Measurements from ENCODE around the gene RPTOR. TPM values are rescaled to one million over a fixed set of nuclear protein-coding genes. Genes with fewer than 3 reads are reported as not detected.

Gene RPTOR
- total RNA-seq, 4 donors from 2014 or later, result 47.6 to 56.9 (median 55.4) TPM

GRCh38 chr17:80835816-80836657 lies 291.4 kb downstream of the RPTOR start:
- peak in 1 of 2 donors; percentile 47 for DNase-seq
- Histone ChIP-seq H3K4me3 (no peak overlapping the region), H3K4me1 (peaks cover 23 to 27% of the 10 kb centered on the region in 2 donors), H3K27me3 (no peaks in the 10 kb centered on the region), H3K27ac (peak overlapping the region; percentile 49 to 96 (median 76)), H3K36me3 (peaks cover 0 to 8% of the 10 kb centered on the region in 2 donors), H3K9me3 (no peaks in the 10 kb centered on the region)
- ATAC-seq, result peak in 1 of 2 donors; percentile 4
- intact Hi-C loops (cut with DNase I; ENCODE audit: low total_unique reads), result no loop called here
- TF ChIP-seq CTCF (IDR thresholded peaks at IDR 0.05 in 4 of 5, conservative IDR thresholded peaks at IDR 0.05 in 1 of 5), result no peak
- TF ChIP-seq POLR2A (IDR thresholded peaks at IDR 0.05), result peak; percentile 28 to 32
- in situ Hi-C loops (cut with MboI; ENCODE audit: low sequenced_read_pairs in 4 of 4), result no loop called here

GRCh38 chr17:80836658-80836965 lies 292.0 kb downstream of the RPTOR start:
- Histone ChIP-seq H3K27ac (peak overlapping the region in 3 of 4 donors; percentile 67 to 96 (median 85)), H3K9me3 (no peaks in the 10 kb centered on the region), H3K27me3 (no peaks in the 10 kb centered on the region), H3K4me1 (peaks cover 23 to 27% of the 10 kb centered on the region in 2 donors), H3K4me3 (no peak overlapping the region), H3K36me3 (peaks cover 0 to 8% of the 10 kb centered on the region in 2 donors)
- ATAC-seq (no peak), DNase-seq (no peak)
- no peak for TF ChIP-seq CTCF (IDR thresholded peaks at IDR 0.05 in 4 of 5, conservative IDR thresholded peaks at IDR 0.05 in 1 of 5)
- no peak for TF ChIP-seq POLR2A (IDR thresholded peaks at IDR 0.05)
- in situ Hi-C loops (cut with MboI; ENCODE audit: low sequenced_read_pairs in 4 of 4), result no loop called here
- intact Hi-C loops (cut with DNase I; ENCODE audit: low total_unique reads), result no loop called here

- Histone ChIP-seq H3K4me1 (peaks cover 23 to 27% of the 10 kb centered on the region in 2 donors), H3K27me3 (no peaks in the 10 kb centered on the region), H3K9me3 (no peaks in the 10 kb centered on the region), H3K36me3 (peaks cover 0 to 8% of the 10 kb centered on the region in 2 donors), H3K27ac (peak overlapping the region in 3 of 4 donors; percentile 67 to 96 (median 85)), H3K4me3 (no peak overlapping the region)
- DNase-seq, result no peak
- in situ Hi-C loops (cut with MboI; ENCODE audit: low sequenced_read_pairs in 4 of 4), result no loop called here
- TF ChIP-seq POLR2A (IDR thresholded peaks at IDR 0.05) (no peak), CTCF (IDR thresholded peaks at IDR 0.05 in 4 of 5, conservative IDR thresholded peaks at IDR 0.05 in 1 of 5) (no peak)
- intact Hi-C loops (cut with DNase I; ENCODE audit: low total_unique reads), result no loop called here
- no peak for ATAC-seq
Observed at GRCh38 chr17:80836971-80837481, 292.4 kb downstream of the RPTOR start.

GRCh38 chr17:80837711-80838110 lies 293.1 kb downstream of the RPTOR start:
- ATAC-seq (no peak), DNase-seq (no peak)
- in situ Hi-C loops (cut with MboI; ENCODE audit: low sequenced_read_pairs in 4 of 4), result no loop called here
- no peaks in the 10 kb centered on the region for H3K27me3 ChIP-seq
- H3K4me3 ChIP-seq, result no peak overlapping the region
- no peaks in the 10 kb centered on the region for H3K9me3 ChIP-seq
- intact Hi-C loops (cut with DNase I; ENCODE audit: low total_unique reads), result no loop called here
- peak overlapping the region in 1 of 4 donors; percentile 96 for H3K27ac ChIP-seq
- TF ChIP-seq POLR2A (IDR thresholded peaks at IDR 0.05), result no peak
- no peak for TF ChIP-seq CTCF (IDR thresholded peaks at IDR 0.05 in 4 of 5, conservative IDR thresholded peaks at IDR 0.05 in 1 of 5)
- peaks cover 0 to 8% of the 10 kb centered on the region in 2 donors for H3K36me3 ChIP-seq
- peaks cover 20 to 22% of the 10 kb centered on the region in 2 donors for H3K4me1 ChIP-seq

Measured in gastrocnemius medialis (tissue), 4 donors.